LNCAP (cell line): ENCODE results near the gene ATP5MG.

Experiments used
- CTCF ChIP-seq: fragments of 450-650 bp; IDR thresholded peaks from 2 replicates; pipeline ENCODE4 v1.5.1; 2017; ENCODE audit warnings: mild to moderate bottlenecking

The ATP5MG gene

GRCh38 chr11:118373263-118373662 lies 28.1 kb upstream of the ATP5MG start:
- TF ChIP-seq CTCF: no peak

DNA sequence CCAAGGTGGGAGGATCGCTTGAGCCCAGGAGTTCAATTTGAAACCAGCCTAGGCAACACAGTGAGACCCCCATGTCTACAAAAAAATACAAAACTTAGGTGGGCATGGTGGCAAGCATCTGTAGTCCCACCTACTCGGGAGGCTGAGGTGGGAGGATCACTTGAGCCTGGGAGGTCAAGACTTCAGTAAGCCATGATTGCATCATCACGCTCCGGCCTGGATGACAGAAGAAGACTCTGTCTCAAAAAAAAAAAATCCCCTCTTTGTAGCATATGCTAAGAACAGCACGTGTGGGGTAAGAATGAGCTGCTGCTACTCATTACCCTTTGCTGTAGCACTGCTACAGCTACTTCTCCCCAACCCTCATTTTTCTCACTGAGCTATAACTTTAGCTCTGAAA lies 27.5 kb upstream of the ATP5MG start:
- no peak for TF ChIP-seq CTCF

- no peak for TF ChIP-seq CTCF
Observed at GRCh38 chr11:118374729-118375128, 26.7 kb upstream of the ATP5MG start.

GRCh38 chr11:118375978-118376377 lies 25.4 kb upstream of the ATP5MG start:
- TF ChIP-seq CTCF: no peak

DNA sequence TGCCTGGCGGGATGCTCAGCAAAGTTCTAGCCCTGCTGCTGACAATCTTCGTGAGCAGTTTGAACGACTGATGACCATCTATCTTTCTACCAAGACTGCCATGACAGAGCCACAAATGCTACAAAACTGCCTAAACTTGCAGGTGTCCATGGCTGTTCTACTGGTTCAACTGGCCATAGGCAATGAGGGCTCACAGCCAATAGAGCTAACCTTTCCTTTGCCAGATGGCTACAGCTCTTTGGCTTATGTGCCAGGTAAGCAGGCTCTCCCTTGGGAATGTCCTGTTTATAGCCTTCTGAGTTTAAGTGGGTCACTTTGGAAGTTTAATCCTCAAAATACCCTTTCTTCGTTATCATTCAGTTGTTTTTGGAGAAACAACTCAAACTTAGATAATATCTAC lies 21.9 kb upstream of the ATP5MG start:
- no peak for TF ChIP-seq CTCF

GRCh38 chr11:118380571-118380970 lies 20.8 kb upstream of the ATP5MG start:
- TF ChIP-seq CTCF: no peak

- no peak for TF ChIP-seq CTCF
Observed at GRCh38 chr11:118382954-118383353, 18.5 kb upstream of the ATP5MG start.

DNA sequence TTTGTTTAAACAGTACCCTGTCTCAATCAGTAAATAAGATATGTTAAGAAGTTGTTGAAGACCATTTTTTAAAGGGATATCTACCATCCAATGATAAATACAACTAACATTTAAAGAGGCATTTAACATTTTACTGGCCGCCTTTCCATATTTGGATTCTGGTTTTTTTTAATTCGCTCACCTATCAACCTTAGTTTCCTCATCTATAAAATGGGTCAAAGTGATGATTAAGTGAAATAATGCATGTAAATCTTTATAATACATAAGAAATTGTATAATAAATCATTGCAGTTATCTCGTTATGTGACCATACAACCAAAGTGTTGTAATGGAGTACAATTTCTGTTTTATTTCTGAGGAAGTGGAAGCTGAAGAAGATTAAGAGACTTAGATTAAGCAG lies 17.7 kb upstream of the ATP5MG start:
- no peak for TF ChIP-seq CTCF
